ENCODE data around the gene FOXN3.

- TF ChIP-seq CTCF (IDR thresholded peaks at IDR 0.05) (no peak), POLR2A (IDR thresholded peaks at IDR 0.05) (no peak)
These were observed 72.1 kb downstream of the FOXN3 start for GRCh38 chr14:89344920-89345254.
